SK-N-MC (cell line): ENCODE results near the gene SYT5.
"Not testable (repeated sequence)": the region's sequence is repeated elsewhere in the genome, so short reads cannot be mapped to it uniquely, and the experiment has no call there.

Source experiments
- DNase-seq: peaks from one replicate; pipeline ENCODE4 v3.0.0-alpha.2; 2011; ENCODE audit warnings: low read depth, low spot score
- H3K27ac ChIP-seq: fragments of 200-600 bp; sonication (generic); 2 replicates; pipeline ENCODE4 v1.5.1; 2016; ENCODE audit warnings: mixed run types
- H3K36me3 ChIP-seq: fragments of 200-600 bp; sonication (generic); 2 replicates; pipeline ENCODE4 v1.6.1; 2017; ENCODE audit warnings: antibody characterized with exemption, low read length, mixed read lengths; ENCODE audit not compliant: insufficient read depth
- H3K4me3 ChIP-seq: fragments of 200-600 bp; sonication (generic); 2 replicates; pipeline ENCODE4 v1.5.1; 2016
- H3K9ac ChIP-seq: fragments of 200-600 bp; sonication (generic); 2 replicates; pipeline ENCODE4 v1.8.0; 2017; ENCODE audit warnings: mixed run types, mixed read lengths; ENCODE audit not compliant: insufficient read length
- H3K9me3 ChIP-seq: fragments of 200-600 bp; sonication (generic); 2 replicates; pipeline ENCODE4 v1.6.1; 2017; ENCODE audit warnings: low read depth, mild to moderate bottlenecking, antibody characterized with exemption, low read length, moderate library complexity, mixed read lengths
- EZH2 ChIP-seq: fragments of 200-600 bp; sonication (generic); IDR thresholded peaks from one replicate; pipeline ENCODE4 v1.6.1; 2017; ENCODE audit warnings: antibody characterized with exemption
- FOXP2 ChIP-seq: optimal IDR thresholded peaks from 2 replicates; pipeline ENCODE3; 2011; ENCODE audit warnings: mild to moderate bottlenecking, moderate library complexity; ENCODE audit not compliant: insufficient read depth; ENCODE audit errors: extremely low read length, control extremely low read depth
- POLR2AphosphoS5 ChIP-seq: IDR thresholded peaks from 2 replicates; pipeline ENCODE4 v1.6.1; 2012; ENCODE audit warnings: mild to moderate bottlenecking, low read depth, low read length, borderline replicate concordance

The SYT5 gene

DNA sequence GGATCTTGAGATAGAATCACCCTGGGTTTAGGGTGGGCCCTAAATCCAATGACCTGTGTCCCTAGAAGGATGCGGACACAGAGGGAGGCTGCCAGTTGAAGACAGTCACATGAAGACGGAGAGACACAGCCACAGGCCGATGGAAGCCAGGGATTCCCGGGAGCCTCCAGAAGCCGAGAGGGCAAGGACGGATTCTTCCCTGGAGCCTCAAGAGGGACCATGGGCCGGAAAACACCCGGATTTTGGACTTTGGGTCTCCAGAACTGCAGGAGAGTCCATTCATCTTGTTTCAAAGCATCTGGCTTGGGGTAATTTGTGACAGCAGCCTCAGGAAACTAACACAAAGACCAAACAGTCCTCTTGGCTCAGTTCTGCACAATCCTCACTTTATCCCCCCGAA lies 46.2 kb upstream of the SYT5 start:
- Histone ChIP-seq H3K9me3 (no peaks in the 10 kb centered on the region), H3K4me3 (no peak overlapping the region), H3K36me3 (peaks cover 4% of the 10 kb centered on the region; the same call in 1 of the 2 replicates), H3K27ac (no peak overlapping the region), H3K9ac (no peak overlapping the region)
- TF ChIP-seq EZH2 (no peak), POLR2AphosphoS5 (no peak), FOXP2 (no peak)
- DNase-seq = no peak

DNA sequence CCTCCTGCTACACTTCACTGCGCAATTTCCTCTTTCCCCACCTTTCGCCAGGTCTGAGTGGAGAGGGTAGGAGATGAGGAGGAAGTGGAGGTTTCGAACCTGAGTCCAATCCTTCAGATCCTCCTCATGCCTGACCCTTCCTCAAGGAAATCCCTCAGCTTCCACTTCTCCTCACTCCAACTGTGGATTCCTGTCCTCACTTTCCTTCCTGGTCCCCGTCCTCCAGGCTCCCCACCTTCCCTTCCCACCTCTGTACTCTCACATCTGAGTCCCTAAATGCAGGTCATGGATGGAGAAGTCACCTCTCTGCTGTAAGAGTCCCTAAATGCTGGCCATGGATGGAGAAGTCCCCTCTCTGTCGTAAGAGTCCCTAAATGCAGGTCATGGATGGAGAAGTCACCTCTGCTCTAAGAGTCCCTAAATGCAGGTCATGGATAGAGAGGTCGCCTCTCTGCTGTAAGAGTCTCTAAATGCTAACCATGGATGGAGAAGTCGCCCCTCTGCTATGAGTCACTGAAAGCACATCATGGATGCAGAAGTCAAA lies 45.4 kb upstream of the SYT5 start:
- no peak overlapping the region for H3K9ac ChIP-seq

DNA sequence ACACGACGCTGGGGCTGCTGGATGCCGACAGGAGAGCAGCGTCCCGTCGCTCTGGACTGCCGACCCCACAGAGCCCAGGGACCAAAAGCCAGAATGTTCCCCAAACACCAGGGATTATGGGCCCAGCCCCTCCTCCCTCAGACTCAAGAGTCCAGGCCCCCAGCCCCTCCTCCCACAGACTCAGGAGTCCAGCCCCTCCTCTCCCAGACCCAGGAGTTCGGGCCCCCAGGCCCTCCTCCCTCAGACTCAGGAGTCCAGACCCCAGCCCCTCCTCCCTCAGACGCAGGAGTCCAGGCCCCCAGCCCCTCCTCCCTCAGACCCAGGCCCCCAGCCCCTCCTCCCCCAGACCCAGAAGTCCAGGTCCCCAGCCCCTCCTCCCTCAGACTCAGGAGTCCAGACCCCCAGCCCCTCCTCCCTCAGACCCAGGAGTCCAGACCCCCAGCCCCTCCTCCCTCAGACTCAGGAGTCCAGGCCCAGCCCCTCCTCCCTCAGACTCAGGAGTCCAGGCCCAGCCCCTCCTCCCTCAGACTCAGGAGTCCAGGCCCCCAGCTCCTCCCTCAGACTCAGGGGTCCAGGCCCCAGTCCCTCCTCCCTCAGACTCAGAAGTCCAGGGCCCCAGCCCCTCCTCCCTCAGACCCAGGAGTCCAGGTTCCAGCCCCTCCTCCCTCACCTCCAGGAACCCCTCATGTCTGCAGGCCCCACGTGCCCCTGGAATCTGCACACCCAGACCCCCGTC lies 44.8 kb upstream of the SYT5 start:
- H3K27ac ChIP-seq, H3K9ac ChIP-seq, H3K9me3 ChIP-seq, DNase-seq, H3K36me3 ChIP-seq, H3K4me3 ChIP-seq: not testable (repeated sequence)

More for the DNA sequence above, 45.4 kb upstream of the SYT5 start:
- Histone ChIP-seq H3K27ac (no peak overlapping the region), H3K9me3 (no peaks in the 10 kb centered on the region), H3K36me3 (no peaks in the 10 kb centered on the region; the same call in 1 of the 2 replicates), H3K4me3 (no peak overlapping the region)
- DNase-seq = no peak
- TF ChIP-seq FOXP2 (no peak), POLR2AphosphoS5 (no peak), EZH2 (no peak)

DNA sequence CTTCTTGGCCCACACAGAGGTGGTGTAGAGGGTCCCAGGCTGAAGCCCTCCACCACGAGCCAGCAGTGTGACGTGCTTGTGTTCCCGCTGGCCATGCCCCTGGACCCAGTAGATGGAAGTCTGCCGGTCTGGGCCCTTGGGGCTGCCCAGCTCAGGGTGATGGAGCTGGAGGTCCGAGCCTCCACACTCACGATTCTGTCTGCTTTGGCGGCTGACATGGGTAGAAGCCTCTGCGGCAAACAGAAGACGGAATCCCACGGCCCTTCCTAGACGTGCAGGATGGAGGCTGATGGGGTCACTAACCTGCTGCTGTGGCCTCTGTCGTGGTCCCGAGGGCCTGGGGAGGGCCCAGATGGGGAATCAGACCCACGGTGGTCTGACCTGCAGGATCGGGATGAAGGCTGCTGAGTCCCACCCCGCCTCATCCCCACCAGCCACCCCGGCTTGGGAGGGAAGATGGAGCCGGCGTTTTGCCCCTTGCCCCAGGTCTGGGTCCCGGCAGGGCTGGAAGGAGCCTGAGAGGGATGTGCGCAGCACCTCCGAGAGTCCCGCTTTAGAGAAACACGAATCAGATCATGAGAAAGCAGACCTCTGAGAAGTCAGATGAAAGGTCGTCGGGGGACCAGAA lies 44.1 kb upstream of the SYT5 start:
- DNase-seq = no peak
- Histone ChIP-seq H3K4me3 (no peak overlapping the region), H3K27ac (no peak overlapping the region), H3K36me3 (no peaks in the 10 kb centered on the region; the same call in 1 of the 2 replicates), H3K9me3 (no peaks in the 10 kb centered on the region), H3K9ac (no peak overlapping the region)
- TF ChIP-seq FOXP2 (no peak), POLR2AphosphoS5 (no peak; the same call in 1 of the 2 replicates), EZH2 (no peak)

DNA sequence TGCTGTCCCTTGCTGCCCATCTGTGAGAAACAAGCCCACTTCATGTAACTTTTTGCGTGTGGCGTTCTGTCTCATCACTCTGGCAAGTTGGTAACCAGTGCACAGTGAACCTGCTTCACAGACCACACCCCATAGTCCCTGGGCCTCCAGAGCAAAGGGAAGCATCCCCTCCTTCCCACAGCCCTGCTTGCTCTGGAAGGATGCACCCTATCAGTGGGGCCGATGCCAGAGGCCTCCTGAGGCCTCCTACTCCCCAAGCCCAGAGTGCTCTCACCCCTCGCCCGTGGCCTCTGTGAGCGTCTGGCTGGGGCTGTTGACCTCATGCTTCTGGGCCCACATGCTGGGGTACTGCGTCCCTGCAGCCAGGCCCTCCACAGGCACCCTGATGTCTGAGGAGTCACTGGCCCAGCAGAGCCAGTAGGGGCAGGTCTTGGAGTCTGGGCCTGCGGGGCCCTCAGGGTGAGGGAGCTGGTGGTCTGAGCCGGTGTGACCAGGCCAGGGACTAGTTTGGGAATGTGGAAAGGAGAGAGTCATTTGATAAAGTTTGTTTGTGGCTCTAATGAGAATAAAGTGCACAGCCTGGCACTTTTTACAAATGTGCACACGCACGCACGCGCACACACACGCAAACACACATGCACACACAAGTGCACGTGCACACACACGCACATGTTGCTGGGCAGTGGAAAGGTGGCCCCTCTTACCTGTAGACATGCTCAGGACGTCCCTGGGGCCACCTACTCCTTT lies 43.4 kb upstream of the SYT5 start:
- Histone ChIP-seq H3K9ac (no peak overlapping the region), H3K9me3 (no peaks in the 10 kb centered on the region), H3K27ac (no peak overlapping the region), H3K36me3 (no peaks in the 10 kb centered on the region), H3K4me3 (no peak overlapping the region)
- DNase-seq = no peak
- TF ChIP-seq EZH2 (no peak), POLR2AphosphoS5 (no peak), FOXP2 (no peak)

DNA sequence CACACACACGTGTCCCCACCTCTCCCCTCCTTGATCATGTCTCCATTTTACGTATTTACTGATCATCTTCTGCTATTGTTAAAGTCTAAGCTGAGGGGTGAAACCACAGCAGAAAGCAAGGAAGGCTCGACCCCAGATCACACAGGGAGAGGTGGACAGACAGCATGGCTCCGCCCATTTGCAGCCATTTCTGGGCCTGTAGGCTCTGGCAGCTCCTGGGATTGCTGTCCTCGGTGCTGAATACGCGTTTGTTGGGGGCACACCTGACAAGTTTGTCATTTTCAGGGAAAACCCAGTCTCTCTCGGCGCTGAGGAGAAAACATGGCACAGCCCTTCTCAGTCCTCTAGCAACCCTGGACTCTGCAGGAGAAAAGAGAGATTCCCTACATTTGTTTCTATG lies 40.4 kb upstream of the SYT5 start:
- H3K9ac ChIP-seq = no peak overlapping the region

DNA sequence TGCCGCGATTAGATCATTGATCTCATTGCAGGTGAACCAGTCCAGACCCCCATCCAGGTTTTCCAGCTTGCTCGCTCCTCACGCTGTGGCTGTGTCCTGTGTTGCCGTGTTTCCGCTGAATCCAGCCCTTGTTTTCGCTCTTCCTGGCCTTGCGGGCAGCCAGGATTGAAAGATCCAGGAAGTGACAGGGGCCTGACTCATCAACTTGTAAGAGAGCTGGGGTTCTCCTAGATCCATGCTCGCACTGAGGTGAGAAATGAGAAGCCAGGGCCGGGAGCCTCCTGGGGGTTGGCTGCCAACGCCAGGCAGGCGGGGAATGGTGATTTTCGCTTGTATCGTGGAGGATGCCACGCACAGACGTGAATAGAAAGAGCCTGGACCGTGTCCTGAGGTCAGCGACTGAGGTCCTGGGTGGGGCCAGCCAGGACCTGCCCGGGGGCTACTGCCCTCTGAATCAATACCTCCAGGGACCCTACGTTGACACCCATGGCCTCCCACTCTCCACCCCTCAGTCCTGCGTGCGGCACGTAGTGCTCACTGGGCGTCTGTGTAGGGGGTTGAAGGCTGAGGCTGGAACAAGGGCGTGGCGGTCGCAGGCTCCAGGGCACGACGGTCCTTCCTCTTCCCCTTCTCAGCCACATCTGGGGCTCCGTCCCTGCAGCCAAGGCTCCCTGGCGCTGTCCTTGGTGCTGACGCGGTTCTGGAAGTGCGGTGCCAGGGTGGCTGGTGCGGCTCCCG lies 36.5 kb upstream of the SYT5 start:
- peak overlapping the region; percentile 74 for H3K4me3 ChIP-seq
- TF ChIP-seq FOXP2 (peak; percentile 60), EZH2 (no peak), POLR2AphosphoS5 (no peak)
- H3K9ac ChIP-seq = peak overlapping the region; percentile 48
- peak; percentile 39 for DNase-seq
- no peak overlapping the region for H3K27ac ChIP-seq
- H3K36me3 ChIP-seq = no peaks in the 10 kb centered on the region
- H3K9me3 ChIP-seq = no peaks in the 10 kb centered on the region

More for the DNA sequence above, 40.4 kb upstream of the SYT5 start:
- H3K9me3 ChIP-seq = no peaks in the 10 kb centered on the region
- no peak overlapping the region for H3K27ac ChIP-seq
- no peak overlapping the region for H3K4me3 ChIP-seq
- TF ChIP-seq FOXP2 (no peak), EZH2 (no peak), POLR2AphosphoS5 (no peak)
- no peak for DNase-seq
- H3K36me3 ChIP-seq = no peaks in the 10 kb centered on the region

DNA sequence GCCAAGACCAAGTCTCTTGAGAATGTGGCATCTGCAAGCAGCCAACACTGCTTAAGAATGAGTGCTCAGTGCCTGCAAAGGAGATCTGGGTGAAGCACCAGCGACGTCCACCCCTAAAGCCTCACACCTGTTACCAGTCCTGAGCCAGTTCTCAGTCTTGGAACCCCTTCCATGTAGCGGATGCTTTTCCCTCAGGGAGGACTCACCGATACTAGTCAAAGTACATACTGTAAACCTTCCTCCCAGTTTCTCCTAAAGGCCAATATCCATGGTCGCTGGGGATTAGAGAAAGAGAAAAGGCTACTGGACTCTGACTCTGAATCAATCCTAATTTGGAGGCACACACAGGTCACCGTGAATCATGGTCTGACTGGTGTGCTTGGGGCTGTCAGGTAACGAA lies 33.5 kb upstream of the SYT5 start:
- Histone ChIP-seq H3K27ac (no peak overlapping the region), H3K9ac (no peak overlapping the region), H3K9me3 (no peaks in the 10 kb centered on the region), H3K4me3 (no peak overlapping the region), H3K36me3 (no peaks in the 10 kb centered on the region)
- DNase-seq = no peak
- TF ChIP-seq FOXP2 (no peak), POLR2AphosphoS5 (no peak), EZH2 (no peak)
